HepG2 (cell line): Measurements from ENCODE around the gene PPP1R15B. TPM values are rescaled to one million over a fixed set of nuclear protein-coding genes. Genes with fewer than 3 reads are reported as not detected.

Experiments
- ATAC-seq: fragments of 200-7000 bp; cut with Tn5 transposase; 3 replicates; pipeline ENCODE4 v1.9.1; 2020; ENCODE audit warnings: mild to moderate bottlenecking, moderate library complexity
- BruUV-seq: library from RNA; stranded (reverse); fragments of 400-500 nt; replicated peaks from 2 replicates; lab custom pipeline; 2021; lab: Mats Ljungman, UMichigan
- CTCF ChIA-PET: fragments of 300-600 bp; formaldehyde crosslinking; extraction: SDS; loops from one replicate; lab custom pipeline; 2021; ENCODE audit warnings: low total read pairs, inconsistent platforms, low intra/inter-chr PET ratio; lab: Yijun Ruan, JAX
- POLR2A ChIA-PET: fragments of 350-600 bp; sonication (Branson Sonifier 250); formaldehyde crosslinking; loops from one replicate; lab custom pipeline; 2020; ENCODE audit warnings: antibody characterized with exemption, inconsistent platforms; lab: Yijun Ruan, JAX
- DNase-seq: peaks from one replicate; pipeline ENCODE4 v3.0.0-alpha.2; 2015; ENCODE audit warnings: low spot score
- FAIRE-seq: peaks from 3 replicates; lab custom pipeline; 2011; peaks lifted over from hg19 to GRCh38; lab: Jason Lieb, UNC
- H2AFZ ChIP-seq: one replicate; pipeline ENCODE4 v1.6.1; 2011; ENCODE audit warnings: low read length, inconsistent platforms
- H3K27ac ChIP-seq: fragments of 300-600 bp; 3 replicates; pipeline ENCODE4 v1.8.0; 2011; ENCODE audit warnings: mixed run types, mild to moderate bottlenecking, mixed read lengths, low read length, inconsistent platforms; ENCODE audit not compliant: insufficient read depth; ENCODE audit errors: extremely low read length
- H3K27me3 ChIP-seq, 2 experiments: fragments of 200-600 bp in 1 of 2; 2 replicates in 1 of 2; 3 replicates in 1 of 2; pipeline versions ENCODE4 v1.6.0 to v1.8.0; 2011; ENCODE audit warnings: low read length in 2 of 2, mild to moderate bottlenecking in 2 of 2, moderate library complexity in 2 of 2, inconsistent platforms in 1 of 2; ENCODE audit not compliant: insufficient read depth in 2 of 2, control insufficient read depth in 1 of 2
- H3K36me3 ChIP-seq, 2 experiments: fragments of 200-600 bp in 1 of 2; replicated peaks in 1 of 2; 2 replicates in 1 of 2; 3 replicates in 1 of 2; pipeline versions ENCODE4 v1.5.1 to v1.8.0; 2011; ENCODE audit warnings: low read length in 2 of 2, inconsistent platforms in 1 of 2; ENCODE audit not compliant: insufficient read depth in 2 of 2, control insufficient read depth in 1 of 2
- H3K4me1 ChIP-seq: 2 replicates; pipeline ENCODE4 v1.5.1; 2012; ENCODE audit warnings: low read length, inconsistent platforms; ENCODE audit not compliant: insufficient read depth
- H3K4me2 ChIP-seq: 2 replicates; pipeline ENCODE4 v1.6.0; 2011; ENCODE audit warnings: low read depth, low read length, inconsistent platforms
- H3K4me3 ChIP-seq, 3 experiments: fragments of 200-600 bp in 1 of 3; sonication (generic), shearing (Covaris generic) in 1 of 3; replicated peaks in 1 of 3; 2 replicates each; pipeline ENCODE4 v1.5.1; 2011 to 2016; ENCODE audit warnings: low read length in 3 of 3, inconsistent platforms in 2 of 3, low read depth in 2 of 3, mild to moderate bottlenecking in 2 of 3, control low read depth in 1 of 3, mixed read lengths in 1 of 3; ENCODE audit not compliant: insufficient read depth in 1 of 3
- H3K79me2 ChIP-seq: one replicate; pipeline ENCODE4 v1.6.1; 2011; ENCODE audit warnings: low read length, inconsistent platforms; ENCODE audit not compliant: insufficient read depth
- H3K9ac ChIP-seq: 2 replicates; pipeline ENCODE4 v1.6.0; 2011; ENCODE audit warnings: mild to moderate bottlenecking, low read depth, low read length, inconsistent platforms; ENCODE audit not compliant: insufficient read depth
- H3K9me3 ChIP-seq: 2 replicates; pipeline ENCODE4 v1.5.1; 2012; ENCODE audit warnings: mild to moderate bottlenecking, low read length
- H4K20me1 ChIP-seq: 2 replicates; pipeline ENCODE4 v1.6.0; 2011; ENCODE audit warnings: inconsistent platforms, mild to moderate bottlenecking, low read length, moderate library complexity; ENCODE audit not compliant: insufficient read depth
- FOXC1 ChIP-seq: sonication (generic); formaldehyde crosslinking; IDR thresholded peaks from 2 replicates; pipeline ENCODE4 v1.8.0; 2022; ENCODE audit warnings: mild to moderate bottlenecking, missing genetic modification reagents, borderline replicate concordance
- MAZ ChIP-seq, 2 experiments: sonication (generic) in 1 of 2; formaldehyde crosslinking in 1 of 2; IDR thresholded peaks; 2 replicates each; pipeline versions ENCODE4 v1.5.0 to v1.6.1; 2012 to 2020; ENCODE audit warnings: low read depth in 2 of 2, mild to moderate bottlenecking in 2 of 2, borderline replicate concordance in 1 of 2, improper control_type of control experiment in 1 of 2, low read length in 1 of 2, missing genetic modification reagents in 1 of 2, moderate library complexity in 1 of 2
- NFIB ChIP-seq: sonication (generic); formaldehyde crosslinking; IDR thresholded peaks from 2 replicates; pipeline ENCODE4 v1.9.0; 2021; ENCODE audit warnings: missing genetic modification reagents, mild to moderate bottlenecking, borderline replicate concordance
- PBX3 ChIP-seq: sonication (generic); formaldehyde crosslinking; IDR thresholded peaks from 2 replicates; pipeline ENCODE4 v1.8.1; 2023; ENCODE audit warnings: missing genetic modification reagents, inconsistent platforms, borderline replicate concordance
- SNAI1 ChIP-seq: sonication (generic); formaldehyde crosslinking; IDR thresholded peaks from 2 replicates; pipeline ENCODE4 v1.5.0; 2020; ENCODE audit warnings: mild to moderate bottlenecking, missing genetic modification reagents, borderline replicate concordance
- SRY ChIP-seq: sonication (generic); formaldehyde crosslinking; IDR thresholded peaks from 2 replicates; pipeline ENCODE4 v1.8.0; 2022; ENCODE audit warnings: mild to moderate bottlenecking, missing genetic modification reagents
- STAG1 ChIP-seq: sonication (generic); formaldehyde crosslinking; IDR thresholded peaks from 2 replicates; pipeline ENCODE4 v1.4.0; 2020; ENCODE audit warnings: missing genetic modification reagents
- TP53 ChIP-seq: sonication (generic); formaldehyde crosslinking; conservative IDR thresholded peaks from 2 replicates; pipeline ENCODE4 v1.4.0; 2020; ENCODE audit warnings: missing genetic modification reagents
- ZBTB26 ChIP-seq: IDR thresholded peaks from 2 replicates; pipeline ENCODE4 v1.6.1; 2016; ENCODE audit warnings: missing compliant biosample characterization, missing genetic modification reagents, borderline replicate concordance
- ZNF543 ChIP-seq: sonication (generic); formaldehyde crosslinking; IDR thresholded peaks from 2 replicates; pipeline ENCODE4 v1.4.0; 2020; ENCODE audit warnings: mild to moderate bottlenecking, missing genetic modification reagents
- ZNF567 ChIP-seq: sonication (generic); formaldehyde crosslinking; IDR thresholded peaks from 2 replicates; pipeline ENCODE4 v1.8.1; 2023; ENCODE audit warnings: mild to moderate bottlenecking, missing genetic modification reagents, borderline replicate concordance
- ZNF607 ChIP-seq: sonication (generic); formaldehyde crosslinking; IDR thresholded peaks from 2 replicates; pipeline ENCODE4 v1.5.1; 2020; ENCODE audit warnings: missing genetic modification reagents, mild to moderate bottlenecking, borderline replicate concordance
- WGBS: methylation state at CpG from one replicate; pipeline ENCODE4 v1.1.6; 2017; ENCODE audit warnings: low lambda C conversion rate; 5-methylcytosine and 5-hydroxymethylcytosine counted together
- in situ Hi-C: cut with HindIII; loops from 2 replicates; pipeline ENCODE4 v1.10.0; 2017; ENCODE audit warnings: low pct_unique_long_range_greater_than_20kb; ENCODE audit not compliant: extremely low pct_ligation_motif_present
- intact Hi-C: fragments of 100-400 bp; cut with micrococcal nuclease; formaldehyde crosslinking; loops from one replicate; pipeline ENCODE4 v1.10.0; 2022; ENCODE audit not compliant: unreplicated experiment
- polyA plus RNA-seq, 8 experiments: library from polyadenylated mRNA; depleted of rRNA in 3 of 8; stranded (reverse) in 7 of 8; unstranded in 1 of 8; fragments of >200 nt; fragmentation: Illumina TruSeq in 4 of 8; extraction: Trizol in 4 of 8; gene quantifications; 2 replicates each; pipeline versions ENCODE4 v1.2.1 to v1.2.3, GENCODE V29; 2011 to 2016; ENCODE audit warnings: low read depth in 4 of 8, missing spikeins in 1 of 8, mixed read lengths in 1 of 8; ENCODE audit not compliant: insufficient read depth in 1 of 8
- total RNA-seq, 5 experiments: library from RNA; depleted of rRNA; stranded (reverse); fragments of >200 nt; fragmentation: Illumina TruSeq; extraction: Trizol; gene quantifications; 2 replicates each; pipeline ENCODE4 v1.2.3, GENCODE V29; 2016; ENCODE audit warnings: low read depth in 1 of 5

Gene PPP1R15B
- total and polyA plus RNA-seq, 2 of the 13 experiments (the other 11 are each of a cell fraction or from before 2014, with no cell fraction given): 13.4 to 23.8 TPM

DNA sequence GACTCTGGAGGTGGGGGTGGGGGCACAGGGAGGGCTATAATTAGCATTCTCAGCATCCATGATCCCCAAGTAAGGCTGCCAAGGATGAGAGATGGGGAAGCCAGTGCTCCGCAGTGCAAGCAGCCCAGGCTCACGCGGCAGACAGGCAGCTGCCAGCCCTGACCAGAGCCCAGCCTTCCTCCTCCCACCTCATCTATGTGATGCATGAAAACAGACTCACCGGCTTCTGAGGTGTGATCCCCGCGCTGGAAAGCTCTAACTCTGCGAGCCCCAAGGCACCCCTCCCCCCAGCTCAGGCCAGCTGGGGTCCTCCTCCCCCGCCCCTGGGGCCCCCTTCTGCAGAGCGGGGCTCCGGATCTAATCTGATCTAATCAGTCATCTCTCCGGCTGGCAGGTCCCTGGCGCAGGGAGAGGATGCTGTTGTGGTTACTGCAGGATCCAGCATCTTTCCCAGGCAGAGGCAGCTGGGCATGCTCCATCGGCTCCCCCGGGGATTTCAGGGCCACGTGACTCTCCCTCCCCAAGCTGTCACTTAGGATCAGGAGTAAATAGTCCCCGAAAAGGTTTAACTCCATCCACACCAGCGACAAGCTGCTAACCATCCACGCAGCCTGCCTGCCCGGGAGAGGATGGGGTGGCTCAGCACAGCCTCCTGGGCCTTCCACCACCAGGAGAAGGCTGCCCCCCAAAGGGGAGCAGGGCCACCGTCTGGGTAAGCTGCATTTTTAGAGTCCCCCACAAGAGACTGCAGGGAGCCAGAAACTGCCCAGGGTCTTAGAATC, 52.0 kb downstream of the PPP1R15B start, which contains the start of gene PLEKHA6 (continued):
- TF ChIP-seq NFIB (CRISPR knock-in tag) (no peak), ZNF567 (CRISPR knock-in tag) (no peak), SRY (no peak), FOXC1 (CRISPR knock-in tag) (no peak), ZNF543 (CRISPR knock-in tag) (no peak)
- TF ChIP-seq, all 625 proteins: peak for 2

GRCh38 chr1:204359131-204359473, 52.5 kb downstream of the PPP1R15B start:
- H3K9ac ChIP-seq: no peak overlapping the region
- intact Hi-C loops (no loop called here), in situ Hi-C loops (loop anchor here (25.0 kb wide), 1 partner anchor 497 kb away; the partner anchor contains the start of gene SNRPE)
- H3K4me2 ChIP-seq: no peak overlapping the region
- no peaks in the 10 kb centered on the region for H3K79me2 ChIP-seq
- no peaks in the 10 kb centered on the region for H4K20me1 ChIP-seq
- CTCF ChIA-PET: no interaction called here
- no peak overlapping the region for H3K4me3 ChIP-seq
- H2AFZ ChIP-seq: no peak overlapping the region
- FAIRE-seq (no peak), DNase-seq (no peak), ATAC-seq (no peak)
- TF ChIP-seq ZBTB26: no peak
- TF ChIP-seq ZNF607 (CRISPR knock-in tag): no peak
- TF ChIP-seq PBX3 (CRISPR knock-in tag): no peak
- TF ChIP-seq SNAI1: no peak
- no peak for TF ChIP-seq MAZ (IDR thresholded peaks at IDR 0.05; ENCODE audit: borderline replicate concordance, low read depth, low read length)
- no peak for TF ChIP-seq MAZ (CRISPR knock-in tag; IDR thresholded peaks at IDR 0.05; ENCODE audit: low read depth)
- no peak for TF ChIP-seq TP53 (CRISPR knock-in tag)
- TF ChIP-seq STAG1 (CRISPR knock-in tag): no peak
- H3K4me1 ChIP-seq: peaks cover 11% of the 10 kb centered on the region
- H3K27ac ChIP-seq: no peak overlapping the region
- BruUV-seq: no TSS peak
- no peaks in the 10 kb centered on the region; a peak in 1 of 5 replicates for H3K36me3 ChIP-seq
- POLR2A ChIA-PET: no interaction called here
- no peaks in the 10 kb centered on the region for H3K27me3 ChIP-seq
- WGBS: 90% methylated on average over 5 of the region's 5 CpGs
- no peaks in the 10 kb centered on the region for H3K9me3 ChIP-seq
